ENCODE results near the gene RGS17.

DNA sequence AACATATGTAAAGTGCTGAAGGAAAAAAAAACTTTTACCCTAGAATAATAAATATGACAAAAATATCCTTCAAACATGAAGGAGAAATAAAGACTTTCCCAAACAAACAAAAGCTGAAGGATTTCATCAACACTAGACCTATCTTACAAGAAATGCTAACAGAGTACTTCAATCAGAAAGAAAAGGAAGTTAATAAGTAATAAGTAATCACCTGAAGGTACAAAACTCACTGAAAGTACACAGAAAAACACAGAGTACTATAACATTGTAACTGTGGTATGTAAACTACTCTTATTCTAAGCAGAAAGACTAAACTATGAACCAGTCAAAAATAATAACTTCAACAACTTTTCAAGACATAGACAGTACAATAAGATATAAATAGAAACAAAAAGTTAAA is 67.1 kb downstream of the RGS17 start:
- TF ChIP-seq, protein P1, sequence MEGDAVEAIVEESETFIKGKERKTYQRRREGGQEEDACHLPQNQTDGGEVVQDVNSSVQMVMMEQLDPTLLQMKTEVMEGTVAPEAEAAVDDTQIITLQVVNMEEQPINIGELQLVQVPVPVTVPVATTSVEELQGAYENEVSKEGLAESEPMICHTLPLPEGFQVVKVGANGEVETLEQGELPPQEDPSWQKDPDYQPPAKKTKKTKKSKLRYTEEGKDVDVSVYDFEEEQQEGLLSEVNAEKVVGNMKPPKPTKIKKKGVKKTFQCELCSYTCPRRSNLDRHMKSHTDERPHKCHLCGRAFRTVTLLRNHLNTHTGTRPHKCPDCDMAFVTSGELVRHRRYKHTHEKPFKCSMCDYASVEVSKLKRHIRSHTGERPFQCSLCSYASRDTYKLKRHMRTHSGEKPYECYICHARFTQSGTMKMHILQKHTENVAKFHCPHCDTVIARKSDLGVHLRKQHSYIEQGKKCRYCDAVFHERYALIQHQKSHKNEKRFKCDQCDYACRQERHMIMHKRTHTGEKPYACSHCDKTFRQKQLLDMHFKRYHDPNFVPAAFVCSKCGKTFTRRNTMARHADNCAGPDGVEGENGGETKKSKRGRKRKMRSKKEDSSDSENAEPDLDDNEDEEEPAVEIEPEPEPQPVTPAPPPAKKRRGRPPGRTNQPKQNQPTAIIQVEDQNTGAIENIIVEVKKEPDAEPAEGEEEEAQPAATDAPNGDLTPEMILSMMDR (IDR thresholded peaks at IDR 0.05), result no peak
- TF ChIP-seq ZFX (IDR thresholded peaks at IDR 0.05; ENCODE audit: borderline replicate concordance), result no peak
